Ovary (tissue), 3 donors: ENCODE results near the gene TBCE.

Source experiments
- CTCF ChIP-seq, 3 donors: fragments of 450-650 bp in 2 of 3; fragments of 200-600 bp in 1 of 3; IDR thresholded peaks; one replicate each; pipeline versions ENCODE4 v1.5.1 to v1.8.0; 2016 to 2022; ENCODE audit warnings: antibody characterized with exemption in 3 of 3, mild to moderate bottlenecking in 1 of 3
- POLR2A ChIP-seq: fragments of 450-650 bp; IDR thresholded peaks from one replicate; pipeline ENCODE4 v1.6.1; 2017; ENCODE audit warnings: antibody characterized with exemption, mild to moderate bottlenecking, moderate library complexity
- donor health status: DM: no; HTN: no; CAD: no.

- TF ChIP-seq CTCF (IDR thresholded peaks at IDR 0.05) = no peak
- no peak for TF ChIP-seq POLR2A
These were observed 61.9 kb downstream of the TBCE start for GRCh38 chr1:235429143-235429542.
